OCI-LY7 (cell line): ENCODE results near the gene TMEM51.

ENCODE experiments used
- CTCF ChIP-seq: fragments of 200-600 bp; sonication (generic); conservative IDR thresholded peaks from 2 replicates; pipeline ENCODE4 v1.5.1; 2014; ENCODE audit warnings: mild to moderate bottlenecking, antibody characterized with exemption, low read length, moderate library complexity, mixed read lengths
- EZH2phosphoT487 ChIP-seq: fragments of 200-600 bp; sonication (generic); IDR thresholded peaks from 2 replicates; pipeline ENCODE4 v1.6.1; 2018; ENCODE audit warnings: low read depth, borderline replicate concordance, mild to moderate bottlenecking, mixed run types, antibody characterized with exemption, low read length, moderate library complexity, mixed read lengths

DNA sequence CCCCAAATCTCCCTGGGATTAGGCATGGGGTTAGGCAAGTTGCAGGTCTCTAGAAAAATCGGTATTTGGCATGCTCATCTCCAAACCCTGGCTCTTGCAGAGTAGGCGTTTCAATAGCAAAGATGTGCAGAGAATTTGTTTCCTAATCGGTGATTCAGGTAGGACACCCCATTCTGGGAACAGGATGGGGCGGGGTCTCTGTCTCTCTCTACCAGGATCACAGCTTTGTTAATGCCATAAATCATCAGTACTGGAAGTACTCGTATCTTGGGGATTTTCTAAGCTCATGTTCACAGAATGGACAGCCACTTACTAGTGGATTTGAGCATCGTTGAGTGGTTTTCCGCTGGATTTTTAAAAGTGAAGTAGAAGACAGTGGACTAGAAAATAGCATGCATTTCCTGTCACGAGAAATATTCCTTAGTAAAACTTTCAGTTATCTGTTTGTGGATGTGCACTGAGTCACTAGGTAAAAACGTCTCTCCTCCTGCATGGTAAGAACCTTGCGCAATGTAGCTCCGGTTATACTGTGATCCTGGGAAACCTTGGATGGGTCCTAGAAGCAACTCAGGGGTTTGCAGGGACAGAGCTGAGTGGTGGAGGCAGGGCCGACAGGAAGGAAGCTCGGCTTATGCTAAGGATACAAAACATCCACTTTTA is 5.1 kb downstream of the TMEM51 start:
- TF ChIP-seq CTCF, result no peak
- no peak for TF ChIP-seq EZH2phosphoT487
